T-helper 2 cell (primary cell): Measurements from ENCODE around the gene SLC41A3.
"Not testable (repeated sequence)": the region's sequence is repeated elsewhere in the genome, so short reads cannot be mapped to it uniquely, and the experiment has no call there.

Experiments
- DNase-seq, 5 experiments: peaks; one replicate each; pipeline versions ENCODE4 v3.0.0 to v3.0.0-alpha.2; 2012 to 2022

The SLC41A3 gene

GRCh38 chr3:126106336-126107202 is 22.6 kb upstream of the SLC41A3 start:
- no peak for DNase-seq

GRCh38 chr3:126105691-126106187 is 21.8 kb upstream of the SLC41A3 start:
- no peak for DNase-seq

GRCh38 chr3:126104742-126105605 is 21.1 kb upstream of the SLC41A3 start:
- DNase-seq: no peak

- DNase-seq: no peak
These were observed 20.2 kb upstream of the SLC41A3 start for GRCh38 chr3:126104028-126104635.

GRCh38 chr3:126103121-126104027 is 19.4 kb upstream of the SLC41A3 start:
- no peak for DNase-seq

GRCh38 chr3:126102530-126102951 is 18.6 kb upstream of the SLC41A3 start:
- DNase-seq: no peak

GRCh38 chr3:126102011-126102410 is 18.1 kb upstream of the SLC41A3 start:
- DNase-seq: no peak

GRCh38 chr3:126101521-126101982 is 17.6 kb upstream of the SLC41A3 start:
- no peak for DNase-seq

GRCh38 chr3:126100634-126101301 is 16.8 kb upstream of the SLC41A3 start:
- peak in 1 of 5 experiments; percentile 76 for DNase-seq

GRCh38 chr3:126100269-126100633 is 16.3 kb upstream of the SLC41A3 start:
- DNase-seq: no peak

- no peak for DNase-seq
These were observed 14.5 kb upstream of the SLC41A3 start for GRCh38 chr3:126098391-126098858.

- no peak for DNase-seq
These were observed 13.9 kb upstream of the SLC41A3 start for GRCh38 chr3:126097801-126098200.

- not testable (repeated sequence) for DNase-seq
These were observed 12.3 kb upstream of the SLC41A3 start for GRCh38 chr3:126096274-126096673.

- not testable (repeated sequence) for DNase-seq
These were observed 8.2 kb upstream of the SLC41A3 start for GRCh38 chr3:126092128-126092527.

GRCh38 chr3:126087552-126088175 is 3.7 kb upstream of the SLC41A3 start:
- DNase-seq: no peak

- DNase-seq: no peak
These were observed 1.9 kb upstream of the SLC41A3 start for GRCh38 chr3:126085841-126086240.

- DNase-seq: no peak
These were observed 1.4 kb upstream of the SLC41A3 start for GRCh38 chr3:126085276-126085675.

GRCh38 chr3:126084768-126085180 is 850 bp upstream of the SLC41A3 start:
- no peak for DNase-seq

GRCh38 chr3:126083511-126083912 is 412 bp downstream of the SLC41A3 start:
- DNase-seq: peak in 2 of 5 experiments; percentile 21 to 71

GRCh38 chr3:126083138-126083445 is 832 bp downstream of the SLC41A3 start:
- no peak for DNase-seq
